HepG2 (cell line): Measurements from ENCODE around the gene CSNK1D. TPM values are rescaled to one million over a fixed set of nuclear protein-coding genes. Genes with fewer than 3 reads are reported as not detected.
A peak's percentile ranks its signal among the peaks of the same experiment; 100 is the strongest.

Source experiments
- DRAP1 ChIP-seq: IDR thresholded peaks from 2 replicates; pipeline ENCODE4 v1.6.1; 2016; ENCODE audit warnings: missing genetic modification reagents, missing compliant biosample characterization
- ETS1 ChIP-seq: sonication (generic); formaldehyde crosslinking; IDR thresholded peaks from 2 replicates; pipeline ENCODE4 v1.4.0; 2020; ENCODE audit warnings: missing genetic modification reagents
- FLYWCH1 ChIP-seq: sonication (generic); formaldehyde crosslinking; IDR thresholded peaks from 2 replicates; pipeline ENCODE4 v1.8.1; 2023; ENCODE audit warnings: mild to moderate bottlenecking, missing genetic modification reagents
- GATAD2A ChIP-seq: IDR thresholded peaks from 2 replicates; pipeline ENCODE4 v1.6.1; 2016
- KDM4B ChIP-seq: sonication (generic); formaldehyde crosslinking; IDR thresholded peaks from 2 replicates; pipeline ENCODE4 v1.4.0; 2020; ENCODE audit warnings: missing genetic modification reagents
- LCORL ChIP-seq, 2 experiments: fragments of 450-650 bp in 1 of 2; sonication (generic) in 1 of 2; formaldehyde crosslinking in 1 of 2; IDR thresholded peaks; 2 replicates each; pipeline versions ENCODE4 v1.5.0 to v1.6.1; 2017 to 2020; ENCODE audit warnings: antibody characterized with exemption in 1 of 2, missing genetic modification reagents in 1 of 2
- MLX ChIP-seq: IDR thresholded peaks from 2 replicates; pipeline ENCODE4 v1.6.1; 2016
- MXD4 ChIP-seq: IDR thresholded peaks from 2 replicates; pipeline ENCODE4 v1.6.1; 2016; ENCODE audit warnings: mild to moderate bottlenecking, missing biosample characterization, missing genetic modification reagents
- NFE2L1 ChIP-seq: sonication (generic); formaldehyde crosslinking; IDR thresholded peaks from 2 replicates; pipeline ENCODE4 v1.4.0; 2020; ENCODE audit warnings: missing genetic modification reagents, mild to moderate bottlenecking, borderline replicate concordance
- PRMT3 ChIP-seq: sonication (generic); formaldehyde crosslinking; IDR thresholded peaks from 2 replicates; pipeline ENCODE4 v1.8.1; 2022; ENCODE audit warnings: low read depth, mild to moderate bottlenecking, moderate library complexity, missing genetic modification reagents, borderline replicate concordance
- SMAD3 ChIP-seq: sonication (generic); formaldehyde crosslinking; IDR thresholded peaks from 2 replicates; pipeline ENCODE4 v1.4.0; 2020; ENCODE audit warnings: missing genetic modification reagents
- SRF ChIP-seq: IDR thresholded peaks from 2 replicates; pipeline ENCODE4 v1.6.1; 2011; ENCODE audit warnings: mild to moderate bottlenecking, low read depth, low read length, moderate library complexity
- ZBTB25 ChIP-seq: IDR thresholded peaks from 2 replicates; pipeline ENCODE4 v1.6.1; 2018; ENCODE audit warnings: missing genetic modification reagents
- ZNF10 ChIP-seq: sonication (generic); formaldehyde crosslinking; IDR thresholded peaks from 2 replicates; pipeline ENCODE4 v1.4.0; 2020; ENCODE audit warnings: mild to moderate bottlenecking, low read depth, missing genetic modification reagents, borderline replicate concordance
- ZNF274 ChIP-seq: sonication (generic); formaldehyde crosslinking; IDR thresholded peaks from 2 replicates; pipeline ENCODE4 v1.5.1; 2020; ENCODE audit warnings: mild to moderate bottlenecking, missing genetic modification reagents
- ZNF552 ChIP-seq: sonication (generic); formaldehyde crosslinking; IDR thresholded peaks from 2 replicates; pipeline ENCODE4 v1.9.0; 2022; ENCODE audit warnings: missing genetic modification reagents, mild to moderate bottlenecking, borderline replicate concordance
- ZNF724P ChIP-seq: sonication (generic); formaldehyde crosslinking; IDR thresholded peaks from 2 replicates; pipeline ENCODE4 v1.8.0; 2022; ENCODE audit warnings: missing genetic modification reagents, borderline replicate concordance
- ZNF782 ChIP-seq: sonication (generic); formaldehyde crosslinking; IDR thresholded peaks from 2 replicates; pipeline ENCODE4 v1.4.0; 2020; ENCODE audit warnings: missing genetic modification reagents, mild to moderate bottlenecking, borderline replicate concordance
- polyA plus RNA-seq, 8 experiments: library from polyadenylated mRNA; depleted of rRNA in 3 of 8; stranded (reverse) in 7 of 8; unstranded in 1 of 8; fragments of >200 nt; fragmentation: Illumina TruSeq in 4 of 8; extraction: Trizol in 4 of 8; gene quantifications; 2 replicates each; pipeline versions ENCODE4 v1.2.1 to v1.2.3, GENCODE V29; 2011 to 2016; ENCODE audit warnings: low read depth in 4 of 8, missing spikeins in 1 of 8, mixed read lengths in 1 of 8; ENCODE audit not compliant: insufficient read depth in 1 of 8
- total RNA-seq, 5 experiments: library from RNA; depleted of rRNA; stranded (reverse); fragments of >200 nt; fragmentation: Illumina TruSeq; extraction: Trizol; gene quantifications; 2 replicates each; pipeline ENCODE4 v1.2.3, GENCODE V29; 2016; ENCODE audit warnings: low read depth in 1 of 5
- TF ChIP-seq, protein P1 (sequence below): sonication (generic); formaldehyde crosslinking; IDR thresholded peaks from 2 replicates; pipeline ENCODE4 v1.5.1; 2020; ENCODE audit warnings: mild to moderate bottlenecking, missing genetic modification reagents, borderline replicate concordance

The CSNK1D gene
- total and polyA plus RNA-seq, 2 of the 13 experiments (the other 11 are each of a cell fraction or from before 2014, with no cell fraction given): 31.5 to 128 TPM

DNA sequence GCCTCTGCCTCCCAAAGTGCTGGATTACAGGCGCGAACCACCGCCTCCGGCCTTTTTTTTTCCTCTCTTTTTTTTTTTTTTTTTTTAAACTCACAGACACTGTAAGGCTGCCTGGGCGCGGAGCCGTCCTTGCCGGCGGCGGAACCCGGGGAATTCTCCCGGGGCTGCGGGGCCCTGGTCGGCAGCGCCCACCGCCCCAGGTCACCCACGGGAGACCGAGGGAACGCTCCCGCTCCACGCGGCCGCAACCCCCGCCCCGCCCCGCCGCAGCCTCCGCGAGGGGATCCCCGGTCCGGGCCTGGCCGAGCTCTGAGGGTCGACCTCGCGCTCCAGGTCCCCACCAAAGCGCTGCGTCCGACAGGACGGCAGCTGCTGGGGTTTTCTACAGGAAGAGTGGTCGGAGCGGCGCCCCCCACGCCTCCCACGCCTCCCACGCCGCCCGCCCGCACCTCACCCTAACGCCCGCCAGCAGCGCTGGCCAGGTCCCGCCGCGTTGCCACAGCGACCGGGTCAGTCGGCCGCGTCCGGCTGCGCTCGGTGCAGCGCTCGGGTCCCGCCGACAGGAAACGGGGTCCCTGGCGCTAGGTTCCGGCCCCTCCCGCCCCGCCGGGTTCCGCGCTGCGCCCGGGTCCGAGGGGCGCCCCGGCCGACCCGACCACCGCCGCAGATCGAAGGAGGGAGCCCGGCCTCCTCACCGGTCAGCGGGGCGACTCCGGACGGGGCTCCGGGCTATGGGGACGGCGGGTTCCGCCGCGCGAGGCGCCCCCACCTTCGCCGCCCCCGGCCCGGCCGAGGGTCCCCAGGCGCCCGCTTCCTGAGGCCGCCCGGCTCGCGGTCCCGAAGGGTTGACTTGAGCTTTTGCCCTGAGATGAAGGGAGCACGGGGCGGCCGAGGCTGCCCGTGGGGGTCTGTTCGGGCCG is 60.9 kb downstream of the CSNK1D start, which contains the start of gene CCDC57 (continued):
- TF ChIP-seq SMAD3 (no peak), NFE2L1 (CRISPR knock-in tag) (no peak), ZNF274 (no peak; the same call in 1 of the 2 replicates), KDM4B (CRISPR knock-in tag) (no peak), GATAD2A (peak; percentile 20; the same call in 1 of the 2 replicates), ZNF724P (CRISPR knock-in tag) (peak; percentile 94; the same call in 1 of the 2 replicates), ZNF10 (CRISPR knock-in tag) (no peak), LCORL (IDR thresholded peaks at IDR 0.05) (no peak), LCORL (CRISPR knock-in tag; IDR thresholded peaks at IDR 0.05) (no peak), ZNF782 (CRISPR knock-in tag) (no peak), ZNF552 (0 out of 2 replicates have a peak, but pooled peaks have one; percentile 54), ZBTB25 (CRISPR knock-in tag) (0 out of 2 replicates have a peak, but pooled peaks have one; percentile 66), DRAP1 (CRISPR knock-in tag) (no peak), SRF (peak; percentile 70; the same call in 1 of the 2 replicates), PRMT3 (no peak), MXD4 (CRISPR knock-in tag) (peak; percentile 84), MLX (no peak; the same call in 1 of the 2 replicates), FLYWCH1 (CRISPR knock-in tag) (peak; percentile 78; the same call in 1 of the 2 replicates), ETS1 (CRISPR knock-in tag) (no peak)
- TF ChIP-seq, protein P1, sequence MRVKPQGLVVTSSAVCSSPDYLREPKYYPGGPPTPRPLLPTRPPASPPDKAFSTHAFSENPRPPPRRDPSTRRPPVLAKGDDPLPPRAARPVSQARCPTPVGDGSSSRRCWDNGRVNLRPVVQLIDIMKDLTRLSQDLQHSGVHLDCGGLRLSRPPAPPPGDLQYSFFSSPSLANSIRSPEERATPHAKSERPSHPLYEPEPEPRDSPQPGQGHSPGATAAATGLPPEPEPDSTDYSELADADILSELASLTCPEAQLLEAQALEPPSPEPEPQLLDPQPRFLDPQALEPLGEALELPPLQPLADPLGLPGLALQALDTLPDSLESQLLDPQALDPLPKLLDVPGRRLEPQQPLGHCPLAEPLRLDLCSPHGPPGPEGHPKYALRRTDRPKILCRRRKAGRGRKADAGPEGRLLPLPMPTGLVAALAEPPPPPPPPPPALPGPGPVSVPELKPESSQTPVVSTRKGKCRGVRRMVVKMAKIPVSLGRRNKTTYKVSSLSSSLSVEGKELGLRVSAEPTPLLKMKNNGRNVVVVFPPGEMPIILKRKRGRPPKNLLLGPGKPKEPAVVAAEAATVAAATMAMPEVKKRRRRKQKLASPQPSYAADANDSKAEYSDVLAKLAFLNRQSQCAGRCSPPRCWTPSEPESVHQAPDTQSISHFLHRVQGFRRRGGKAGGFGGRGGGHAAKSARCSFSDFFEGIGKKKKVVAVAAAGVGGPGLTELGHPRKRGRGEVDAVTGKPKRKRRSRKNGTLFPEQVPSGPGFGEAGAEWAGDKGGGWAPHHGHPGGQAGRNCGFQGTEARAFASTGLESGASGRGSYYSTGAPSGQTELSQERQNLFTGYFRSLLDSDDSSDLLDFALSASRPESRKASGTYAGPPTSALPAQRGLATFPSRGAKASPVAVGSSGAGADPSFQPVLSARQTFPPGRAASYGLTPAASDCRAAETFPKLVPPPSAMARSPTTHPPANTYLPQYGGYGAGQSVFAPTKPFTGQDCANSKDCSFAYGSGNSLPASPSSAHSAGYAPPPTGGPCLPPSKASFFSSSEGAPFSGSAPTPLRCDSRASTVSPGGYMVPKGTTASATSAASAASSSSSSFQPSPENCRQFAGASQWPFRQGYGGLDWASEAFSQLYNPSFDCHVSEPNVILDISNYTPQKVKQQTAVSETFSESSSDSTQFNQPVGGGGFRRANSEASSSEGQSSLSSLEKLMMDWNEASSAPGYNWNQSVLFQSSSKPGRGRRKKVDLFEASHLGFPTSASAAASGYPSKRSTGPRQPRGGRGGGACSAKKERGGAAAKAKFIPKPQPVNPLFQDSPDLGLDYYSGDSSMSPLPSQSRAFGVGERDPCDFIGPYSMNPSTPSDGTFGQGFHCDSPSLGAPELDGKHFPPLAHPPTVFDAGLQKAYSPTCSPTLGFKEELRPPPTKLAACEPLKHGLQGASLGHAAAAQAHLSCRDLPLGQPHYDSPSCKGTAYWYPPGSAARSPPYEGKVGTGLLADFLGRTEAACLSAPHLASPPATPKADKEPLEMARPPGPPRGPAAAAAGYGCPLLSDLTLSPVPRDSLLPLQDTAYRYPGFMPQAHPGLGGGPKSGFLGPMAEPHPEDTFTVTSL (CRISPR knock-in tag): 0 out of 2 replicates have a peak, but pooled peaks have one; percentile 38
